Uterus (tissue), 2 donors: Measurements from ENCODE around the gene IFI16.

Source experiments
- POLR2A ChIP-seq, 2 donors: fragments of 450-650 bp; IDR thresholded peaks; one replicate each; pipeline ENCODE4 v1.6.1; 2016; ENCODE audit warnings: antibody characterized with exemption in 2 of 2, mild to moderate bottlenecking in 1 of 2, moderate library complexity in 1 of 2
- TF ChIP-seq, protein P1 (sequence below), 4 experiments: fragments of 200-600 bp in 2 of 4; fragments of 450-650 bp in 2 of 4; sonication (generic) in 2 of 4; IDR thresholded peaks; one replicate each; pipeline ENCODE4 v1.5.1; 2016 to 2019; ENCODE audit warnings: antibody characterized with exemption in 4 of 4, mild to moderate bottlenecking in 2 of 4, moderate library complexity in 1 of 4

DNA sequence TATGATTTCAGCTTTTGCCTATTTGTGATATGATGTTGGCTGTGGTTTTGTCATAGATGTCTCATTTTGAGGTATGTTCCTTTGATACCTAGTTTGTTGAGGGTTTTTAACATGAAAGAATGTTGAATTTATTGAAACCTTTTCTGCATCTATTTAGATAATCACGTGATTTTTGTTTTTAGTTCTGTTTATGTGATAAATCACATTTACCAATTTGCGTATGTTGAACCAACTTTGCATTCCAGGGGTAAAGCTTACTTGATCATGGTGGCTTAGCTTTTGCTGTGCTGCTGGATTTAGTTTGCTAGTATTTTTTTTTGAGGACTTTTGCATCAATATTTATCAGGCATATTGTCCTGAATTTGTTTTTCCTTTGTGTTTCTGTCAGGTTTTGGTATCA, 26.5 kb upstream of the IFI16 start:
- TF ChIP-seq, protein P1, sequence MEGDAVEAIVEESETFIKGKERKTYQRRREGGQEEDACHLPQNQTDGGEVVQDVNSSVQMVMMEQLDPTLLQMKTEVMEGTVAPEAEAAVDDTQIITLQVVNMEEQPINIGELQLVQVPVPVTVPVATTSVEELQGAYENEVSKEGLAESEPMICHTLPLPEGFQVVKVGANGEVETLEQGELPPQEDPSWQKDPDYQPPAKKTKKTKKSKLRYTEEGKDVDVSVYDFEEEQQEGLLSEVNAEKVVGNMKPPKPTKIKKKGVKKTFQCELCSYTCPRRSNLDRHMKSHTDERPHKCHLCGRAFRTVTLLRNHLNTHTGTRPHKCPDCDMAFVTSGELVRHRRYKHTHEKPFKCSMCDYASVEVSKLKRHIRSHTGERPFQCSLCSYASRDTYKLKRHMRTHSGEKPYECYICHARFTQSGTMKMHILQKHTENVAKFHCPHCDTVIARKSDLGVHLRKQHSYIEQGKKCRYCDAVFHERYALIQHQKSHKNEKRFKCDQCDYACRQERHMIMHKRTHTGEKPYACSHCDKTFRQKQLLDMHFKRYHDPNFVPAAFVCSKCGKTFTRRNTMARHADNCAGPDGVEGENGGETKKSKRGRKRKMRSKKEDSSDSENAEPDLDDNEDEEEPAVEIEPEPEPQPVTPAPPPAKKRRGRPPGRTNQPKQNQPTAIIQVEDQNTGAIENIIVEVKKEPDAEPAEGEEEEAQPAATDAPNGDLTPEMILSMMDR (IDR thresholded peaks at IDR 0.05): no peak
- TF ChIP-seq POLR2A (IDR thresholded peaks at IDR 0.05): no peak
